GM23248 (cell line): ENCODE results near the gene ADGRG1. TPM values are rescaled to one million over a fixed set of nuclear protein-coding genes. Genes with fewer than 3 reads are reported as not detected.

Source experiments
- DNase-seq: peaks from one replicate; pipeline ENCODE4 v3.0.0-alpha.2; 2015
- H2AFZ ChIP-seq: fragments of 200-600 bp; sonication (generic); 2 replicates; pipeline ENCODE4 v1.6.1; 2016; ENCODE audit warnings: antibody characterized with exemption
- H3F3A ChIP-seq: fragments of 200-600 bp; sonication (generic); 2 replicates; pipeline ENCODE4 v1.6.1; 2016; ENCODE audit warnings: mild to moderate bottlenecking, antibody characterized with exemption, mixed run types; ENCODE audit not compliant: insufficient read depth
- H3K27ac ChIP-seq: fragments of 200-600 bp; sonication (generic); 2 replicates; pipeline ENCODE4 v1.5.1; 2016; ENCODE audit warnings: mild to moderate bottlenecking
- H3K27me3 ChIP-seq: fragments of 200-600 bp; sonication (generic); replicated peaks from 2 replicates; pipeline ENCODE4 v1.6.1; 2016; ENCODE audit warnings: mild to moderate bottlenecking; ENCODE audit not compliant: insufficient read depth
- H3K36me3 ChIP-seq: fragments of 200-600 bp; sonication (generic); 2 replicates; pipeline ENCODE4 v1.6.1; 2016; ENCODE audit warnings: low read depth, mild to moderate bottlenecking
- H3K4me1 ChIP-seq: fragments of 200-600 bp; sonication (generic); 2 replicates; pipeline ENCODE4 v1.6.1; 2016; ENCODE audit warnings: mild to moderate bottlenecking; ENCODE audit not compliant: insufficient read depth
- H3K4me2 ChIP-seq: fragments of 200-600 bp; sonication (generic); one replicate; pipeline ENCODE4 v1.6.1; 2016; ENCODE audit warnings: mild to moderate bottlenecking; ENCODE audit not compliant: unreplicated experiment
- H3K4me3 ChIP-seq: fragments of 200-600 bp; sonication (generic); 2 replicates; pipeline ENCODE4 v1.5.1; 2016; ENCODE audit warnings: mild to moderate bottlenecking
- H3K79me2 ChIP-seq: fragments of 200-600 bp; sonication (generic); 2 replicates; pipeline ENCODE4 v1.6.1; 2016; ENCODE audit warnings: mild to moderate bottlenecking; ENCODE audit not compliant: insufficient read depth
- H3K9ac ChIP-seq: fragments of 200-600 bp; sonication (generic); 2 replicates; pipeline ENCODE4 v1.6.1; 2016; ENCODE audit warnings: mild to moderate bottlenecking
- H3K9me2 ChIP-seq: fragments of 200-600 bp; sonication (generic); 2 replicates; pipeline ENCODE4 v1.6.1; 2016; ENCODE audit warnings: mixed run types, mild to moderate bottlenecking, moderate library complexity; ENCODE audit not compliant: insufficient read depth
- H3K9me3 ChIP-seq: fragments of 200-600 bp; sonication (generic); one replicate; pipeline ENCODE4 v1.6.1; 2017; ENCODE audit warnings: low read depth
- H4K20me1 ChIP-seq: fragments of 200-600 bp; sonication (generic); 2 replicates; pipeline ENCODE4 v1.6.0; 2016; ENCODE audit not compliant: insufficient read depth
- EZH2 ChIP-seq: fragments of 200-600 bp; sonication (generic); IDR thresholded peaks from 2 replicates; pipeline ENCODE4 v1.6.1; 2018; ENCODE audit warnings: antibody characterized with exemption, mild to moderate bottlenecking; ENCODE audit not compliant: insufficient read depth, poor library complexity, severe bottlenecking
- EZH2phosphoT487 ChIP-seq: fragments of 200-600 bp; sonication (generic); IDR thresholded peaks from 2 replicates; pipeline ENCODE4 v1.6.1; 2018; ENCODE audit warnings: antibody characterized with exemption, moderate library complexity, mild to moderate bottlenecking, low read depth; ENCODE audit not compliant: insufficient read depth
- WGBS, 2 experiments: methylation state at CpG; one replicate each; pipeline ENCODE4 v1.1.6; 2015 to 2017; ENCODE audit warnings: low lambda C conversion rate in 2 of 2, low coverage in 1 of 2; ENCODE audit errors: missing lambda C conversion rate in 2 of 2; 5-methylcytosine and 5-hydroxymethylcytosine counted together
- in situ Hi-C: fragments of 300-500 bp; cut with MboI; formaldehyde crosslinking; loops from 2 replicates; pipeline ENCODE4 v1.15.0; 2020
- polyA plus RNA-seq: library from polyadenylated mRNA; unstranded; fragments of >200 nt; fragmentation: Nextera tagmentation; extraction: Ambion mirVana; gene quantifications from 2 replicates; pipeline ENCODE4 v1.2.1, GENCODE V29; 2016
- total RNA-seq: library from RNA; depleted of rRNA; stranded (reverse); fragments of >200 nt; shearing (Covaris generic); gene quantifications from 2 replicates; pipeline ENCODE4 v1.2.3, GENCODE V29; 2014

The ADGRG1 gene
- total and polyA plus RNA-seq, 2 experiments from 2014 or later = 0.54 to 0.58 TPM

GRCh38 chr16:57653936-57654335 is 25.5 kb downstream of the ADGRG1 start:
- in situ Hi-C loops = no loop called here
- Histone ChIP-seq H3K4me3 (no peak overlapping the region), H3K36me3 (no peaks in the 10 kb centered on the region), H4K20me1 (no peaks in the 10 kb centered on the region), H3K79me2 (no peaks in the 10 kb centered on the region), H3K27me3 (no peaks in the 10 kb centered on the region), H3K9me3 (no peaks in the 10 kb centered on the region), H3F3A (no peaks in the 10 kb centered on the region), H3K4me1 (0 out of 2 replicates have a peak, but pooled peaks cover 4% of the 10 kb centered on the region), H3K4me2 (no peak overlapping the region), H3K9ac (no peak overlapping the region), H2AFZ (no peak overlapping the region), H3K9me2 (no peaks in the 10 kb centered on the region), H3K27ac (no peak overlapping the region)
- TF ChIP-seq EZH2 = no peak
- TF ChIP-seq EZH2phosphoT487 = no peak
- 84 to 87% methylated on average over 13 to 16 of the region's 16 CpGs for WGBS, 2 experiments
- no peak for DNase-seq

GRCh38 chr16:57656342-57656955 is 28.0 kb downstream of the ADGRG1 start:
- Histone ChIP-seq H3K27me3 (no peaks in the 10 kb centered on the region), H3K9me3 (no peaks in the 10 kb centered on the region), H3K9me2 (no peaks in the 10 kb centered on the region), H3K4me2 (no peak overlapping the region), H3K36me3 (no peaks in the 10 kb centered on the region), H4K20me1 (no peaks in the 10 kb centered on the region), H3K9ac (no peak overlapping the region), H3K79me2 (no peaks in the 10 kb centered on the region), H3F3A (no peaks in the 10 kb centered on the region), H3K4me1 (0 out of 2 replicates have a peak, but pooled peaks cover 4% of the 10 kb centered on the region), H2AFZ (no peak overlapping the region), H3K4me3 (no peak overlapping the region), H3K27ac (no peak overlapping the region)
- in situ Hi-C loops = no loop called here
- whole genome bisulfite sequencing, 2 experiments = 74 to 80% methylated on average over 11 of the region's 11 CpGs
- TF ChIP-seq EZH2phosphoT487 = no peak
- TF ChIP-seq EZH2 = no peak
- DNase-seq = no peak

- no peak for TF ChIP-seq EZH2phosphoT487
- TF ChIP-seq EZH2 = no peak
- Histone ChIP-seq H2AFZ (no peak overlapping the region), H3K9me3 (no peaks in the 10 kb centered on the region), H4K20me1 (no peaks in the 10 kb centered on the region), H3K4me1 (0 out of 2 replicates have a peak, but pooled peaks cover 4% of the 10 kb centered on the region), H3K4me3 (no peak overlapping the region), H3K27ac (no peak overlapping the region), H3K4me2 (no peak overlapping the region), H3K9ac (no peak overlapping the region), H3K9me2 (no peaks in the 10 kb centered on the region), H3K79me2 (no peaks in the 10 kb centered on the region), H3F3A (no peaks in the 10 kb centered on the region), H3K36me3 (no peaks in the 10 kb centered on the region), H3K27me3 (no peaks in the 10 kb centered on the region)
- no peak for DNase-seq
- 91 to 92% methylated on average over 13 of the region's 13 CpGs for WGBS, 2 experiments
- in situ Hi-C loops = no loop called here
Observed at GRCh38 chr16:57657228-57657627, 28.8 kb downstream of the ADGRG1 start.

GRCh38 chr16:57658130-57658877 is 29.9 kb downstream of the ADGRG1 start:
- no peaks in the 10 kb centered on the region for H4K20me1 ChIP-seq
- H3F3A ChIP-seq = no peaks in the 10 kb centered on the region
- no peak overlapping the region for H3K27ac ChIP-seq
- no peaks in the 10 kb centered on the region for H3K9me3 ChIP-seq
- WGBS, 2 experiments = 89 to 91% methylated on average over 10 of the region's 10 CpGs
- TF ChIP-seq EZH2phosphoT487 = no peak
- no peak for TF ChIP-seq EZH2
- H3K36me3 ChIP-seq = no peaks in the 10 kb centered on the region
- no peak overlapping the region for H2AFZ ChIP-seq
- H3K9ac ChIP-seq = no peak overlapping the region
- no peak overlapping the region for H3K4me3 ChIP-seq
- no peaks in the 10 kb centered on the region for H3K9me2 ChIP-seq
- no peaks in the 10 kb centered on the region for H3K79me2 ChIP-seq
- no peaks in the 10 kb centered on the region for H3K27me3 ChIP-seq
- H3K4me1 ChIP-seq = 0 out of 2 replicates have a peak, but pooled peaks cover 4% of the 10 kb centered on the region
- no peak overlapping the region for H3K4me2 ChIP-seq
- in situ Hi-C loops = no loop called here
- DNase-seq = no peak
